HG03342 (cell line): Measurements from ENCODE around the gene PAN3.
A peak's percentile ranks its signal among the peaks of the same experiment; 100 is the strongest.

Experiments used
- ATAC-seq: cut with Tn5 transposase; IDR thresholded peaks from one replicate; pipeline ENCODE4 v1.9.1; 2021; ENCODE audit warnings: mild to moderate bottlenecking, moderate library complexity; ENCODE audit not compliant: unreplicated experiment

Gene PAN3

GRCh38 chr13:28219408-28220099, 81.2 kb downstream of the PAN3 start:
- no peak for ATAC-seq

GRCh38 chr13:28220166-28220565, 81.8 kb downstream of the PAN3 start:
- ATAC-seq, result no peak

- ATAC-seq, result no peak
Observed at GRCh38 chr13:28229522-28230411, 91.4 kb downstream of the PAN3 start.

- no peak for ATAC-seq
Observed at GRCh38 chr13:28231642-28232041, 93.3 kb downstream of the PAN3 start.

- no peak for ATAC-seq
Observed at GRCh38 chr13:28237944-28238343, 99.6 kb downstream of the PAN3 start.

GRCh38 chr13:28239374-28239773, 101.0 kb downstream of the PAN3 start:
- no peak for ATAC-seq

- no peak for ATAC-seq
Observed at GRCh38 chr13:28245465-28245864, 107.1 kb downstream of the PAN3 start.

GRCh38 chr13:28246891-28247290, 108.5 kb downstream of the PAN3 start:
- ATAC-seq, result no peak

- ATAC-seq, result no peak
Observed at GRCh38 chr13:28248080-28248479, 109.7 kb downstream of the PAN3 start.

- no peak for ATAC-seq
Observed at GRCh38 chr13:28250542-28250941, 112.2 kb downstream of the PAN3 start.

GRCh38 chr13:28251466-28251865, 113.1 kb downstream of the PAN3 start:
- ATAC-seq, result no peak

GRCh38 chr13:28252547-28252946, 114.2 kb downstream of the PAN3 start:
- ATAC-seq, result no peak

GRCh38 chr13:28257305-28257704, 119.0 kb downstream of the PAN3 start:
- no peak for ATAC-seq

GRCh38 chr13:28258417-28258816, 120.1 kb downstream of the PAN3 start:
- no peak for ATAC-seq

- no peak for ATAC-seq
Observed at GRCh38 chr13:28267497-28267896, 129.2 kb downstream of the PAN3 start.

GRCh38 chr13:28268800-28269223, 130.5 kb downstream of the PAN3 start:
- ATAC-seq, result peak; percentile 95

- ATAC-seq, result no peak
Observed at GRCh38 chr13:28271056-28271840, 132.9 kb downstream of the PAN3 start.

- no peak for ATAC-seq
Observed at GRCh38 chr13:28273919-28274318, 135.6 kb downstream of the PAN3 start.

GRCh38 chr13:28282451-28282850, 144.1 kb downstream of the PAN3 start:
- ATAC-seq, result no peak

- no peak for ATAC-seq
Observed at GRCh38 chr13:28283600-28283999, 145.3 kb downstream of the PAN3 start.

- ATAC-seq, result no peak
Observed at GRCh38 chr13:28286263-28286662, 147.9 kb downstream of the PAN3 start.
